HepG2 (cell line): ENCODE data around the gene CLDN7. TPM values are rescaled to one million over a fixed set of nuclear protein-coding genes. Genes with fewer than 3 reads are reported as not detected.

Experiments used
- ATF4 ChIP-seq, 2 experiments: fragments of 450-650 bp in 1 of 2; sonication (generic) in 1 of 2; formaldehyde crosslinking; IDR thresholded peaks; 2 replicates each; pipeline versions ENCODE4 v1.5.0 to v1.8.0; 2020 to 2022; ENCODE audit warnings: mild to moderate bottlenecking in 1 of 2, missing genetic modification reagents in 1 of 2
- BHLHE40 ChIP-seq: IDR thresholded peaks from 2 replicates; pipeline ENCODE4 v1.6.1; 2011; ENCODE audit warnings: low read length, improper control_type of control experiment
- IRF2 ChIP-seq: IDR thresholded peaks from 2 replicates; pipeline ENCODE4 v1.6.1; 2018; ENCODE audit warnings: missing genetic modification reagents, missing compliant biosample characterization
- JDP2 ChIP-seq: sonication (generic); formaldehyde crosslinking; IDR thresholded peaks from 2 replicates; pipeline ENCODE4 v1.8.1; 2022; ENCODE audit warnings: missing genetic modification reagents, borderline replicate concordance
- KLF12 ChIP-seq: sonication (generic); formaldehyde crosslinking; IDR thresholded peaks from 2 replicates; pipeline ENCODE4 v1.4.0; 2020; ENCODE audit warnings: missing genetic modification reagents, borderline replicate concordance
- MLX ChIP-seq: IDR thresholded peaks from 2 replicates; pipeline ENCODE4 v1.6.1; 2016
- MYNN ChIP-seq: sonication (generic); formaldehyde crosslinking; IDR thresholded peaks from 2 replicates; pipeline ENCODE4 v1.4.0; 2020; ENCODE audit warnings: mild to moderate bottlenecking, low read depth, missing genetic modification reagents
- NFYC ChIP-seq: IDR thresholded peaks from 2 replicates; pipeline ENCODE4 v1.6.1; 2016; ENCODE audit warnings: missing genetic modification reagents, missing compliant biosample characterization
- PBX3 ChIP-seq: sonication (generic); formaldehyde crosslinking; IDR thresholded peaks from 2 replicates; pipeline ENCODE4 v1.8.1; 2023; ENCODE audit warnings: missing genetic modification reagents, inconsistent platforms, borderline replicate concordance
- PPARG ChIP-seq: conservative IDR thresholded peaks from 2 replicates; pipeline ENCODE4 v1.6.1; 2016; ENCODE audit warnings: missing biosample characterization, missing genetic modification reagents
- SOX13 ChIP-seq, 3 experiments: fragments of 450-650 bp in 1 of 3; sonication (generic) in 1 of 3; formaldehyde crosslinking in 1 of 3; IDR thresholded peaks in 2 of 3; conservative IDR thresholded peaks in 1 of 3; 2 replicates each; pipeline versions ENCODE4 v1.5.0 to v1.6.1; 2016 to 2020; ENCODE audit warnings: antibody characterized with exemption in 1 of 3, mild to moderate bottlenecking in 1 of 3, missing compliant biosample characterization in 1 of 3, missing genetic modification reagents in 1 of 3, moderate library complexity in 1 of 3
- ZBED4 ChIP-seq: sonication (generic); formaldehyde crosslinking; IDR thresholded peaks from 2 replicates; pipeline ENCODE4 v1.4.0; 2020; ENCODE audit warnings: missing genetic modification reagents, borderline replicate concordance
- ZHX2 ChIP-seq, 2 experiments: sonication (generic) in 1 of 2; formaldehyde crosslinking in 1 of 2; IDR thresholded peaks; 2 replicates each; pipeline versions ENCODE4 v1.6.1 to v1.9.0; 2014 to 2022; ENCODE audit warnings: antibody characterized with exemption in 1 of 2, borderline replicate concordance in 1 of 2, inconsistent platforms in 1 of 2, low read depth in 1 of 2, missing genetic modification reagents in 1 of 2
- ZNF766 ChIP-seq: sonication (generic); formaldehyde crosslinking; IDR thresholded peaks from 2 replicates; pipeline ENCODE4 v1.5.0; 2020; ENCODE audit warnings: missing genetic modification reagents, borderline replicate concordance
- polyA plus RNA-seq, 8 experiments: library from polyadenylated mRNA; depleted of rRNA in 3 of 8; stranded (reverse) in 7 of 8; unstranded in 1 of 8; fragments of >200 nt; fragmentation: Illumina TruSeq in 4 of 8; extraction: Trizol in 4 of 8; gene quantifications; 2 replicates each; pipeline versions ENCODE4 v1.2.1 to v1.2.3, GENCODE V29; 2011 to 2016; ENCODE audit warnings: low read depth in 4 of 8, missing spikeins in 1 of 8, mixed read lengths in 1 of 8; ENCODE audit not compliant: insufficient read depth in 1 of 8
- total RNA-seq, 5 experiments: library from RNA; depleted of rRNA; stranded (reverse); fragments of >200 nt; fragmentation: Illumina TruSeq; extraction: Trizol; gene quantifications; 2 replicates each; pipeline ENCODE4 v1.2.3, GENCODE V29; 2016; ENCODE audit warnings: low read depth in 1 of 5

CLDN7 gene
- total and polyA plus RNA-seq, 2 of the 13 experiments (the other 11 are each of a cell fraction or from before 2014, with no cell fraction given) = not detected

GRCh38 chr17:7296189-7296861 lies 34.0 kb upstream of the CLDN7 start (continued):
- 0 out of 4 replicates have a peak, but pooled peaks of 1 of the 2 experiments have one; percentile 35 for TF ChIP-seq ATF4 (CRISPR knock-in tag; IDR thresholded peaks at IDR 0.05)
- TF ChIP-seq KLF12 (CRISPR knock-in tag) = 0 out of 2 replicates have a peak, but pooled peaks have one; percentile 41
- no peak for TF ChIP-seq PBX3 (CRISPR knock-in tag)
- 0 out of 2 replicates have a peak, but pooled peaks have one; percentile 33 for TF ChIP-seq ZHX2 (IDR thresholded peaks at IDR 0.05; ENCODE audit: low read depth)
- TF ChIP-seq ZHX2 (CRISPR knock-in tag; IDR thresholded peaks at IDR 0.05; ENCODE audit: borderline replicate concordance) = peak; percentile 42; the same call in 1 of the 2 replicates
- 0 out of 2 replicates have a peak, but pooled peaks have one; percentile 23 for TF ChIP-seq PPARG
- TF ChIP-seq SOX13 (IDR thresholded peaks at IDR 0.05) = no peak
- peak in 1 of 2 experiments; percentile 43; a peak in 1 of 4 replicates for TF ChIP-seq SOX13 (CRISPR knock-in tag; conservative IDR thresholded peaks at IDR 0.05 in 1 of 2, IDR thresholded peaks at IDR 0.05 in 1 of 2)
- peak; percentile 64; the same call in 1 of the 2 replicates for TF ChIP-seq ZNF766 (CRISPR knock-in tag)
- TF ChIP-seq BHLHE40 = peak; percentile 86
- no peak for TF ChIP-seq JDP2 (CRISPR knock-in tag)
- TF ChIP-seq MYNN (CRISPR knock-in tag) = no peak
- TF ChIP-seq NFYC (CRISPR knock-in tag) = no peak
- TF ChIP-seq ZBED4 (CRISPR knock-in tag) = no peak; the same call in 1 of the 2 replicates
- TF ChIP-seq MLX (CRISPR knock-in tag) = no peak
- peak; percentile 60; the same call in 1 of the 2 replicates for TF ChIP-seq IRF2 (CRISPR knock-in tag)
